Naive thymus-derived CD8-positive, alpha-beta T cell (primary cell): Measurements from ENCODE around the gene KLHL29. TPM values are rescaled to one million over a fixed set of nuclear protein-coding genes. Genes with fewer than 3 reads are reported as not detected.
"Not testable (repeated sequence)": the region's sequence is repeated elsewhere in the genome, so short reads cannot be mapped to it uniquely, and the experiment has no call there.

Experiments used
- ATAC-seq, 2 donors: fragments of 150-1000 bp; cut with Tn5 transposase in 1 of 2; sonication (Bioruptor Pico), chemical (Tn5 transposase) in 1 of 2; 1 replicate in 1 of 2; 2 replicates in 1 of 2; pipeline ENCODE4 v1.10.0; 2021; ENCODE audit warnings: mild to moderate bottlenecking in 2 of 2, moderate library complexity in 2 of 2
- POLR2A ChIA-PET: fragments of 350-600 bp; sonication (Branson Sonifier 250); formaldehyde crosslinking; loops from one replicate; lab custom pipeline; 2021; ENCODE audit warnings: antibody characterized with exemption; lab: Charles Lee
- DNase-seq, 10 donors: peaks; one replicate each; pipeline versions ENCODE4 v3.0.0 to v3.0.0-alpha.2; 2020 to 2022
- H3K27ac Mint-ChIP-seq, 10 donors: one replicate each; pipeline ENCODE4 v1.8.0; 2020 to 2022; ENCODE audit warnings: mild to moderate bottlenecking in 10 of 10, mixed read lengths in 10 of 10, moderate library complexity in 4 of 10, inconsistent platforms in 1 of 10
- H3K27me3 Mint-ChIP-seq, 5 donors: one replicate each; pipeline ENCODE4 v1.8.0; 2021 to 2022; ENCODE audit warnings: mixed read lengths in 5 of 5
- H3K36me3 Mint-ChIP-seq, 3 donors: one replicate each; pipeline ENCODE4 v1.8.0; 2020 to 2022; ENCODE audit warnings: mixed read lengths in 3 of 3, mild to moderate bottlenecking in 2 of 3, inconsistent platforms in 1 of 3
- H3K4me1 Mint-ChIP-seq, 4 donors: one replicate each; pipeline ENCODE4 v1.8.0; 2021 to 2022; ENCODE audit warnings: mixed read lengths in 4 of 4
- H3K4me3 Mint-ChIP-seq, 10 donors: one replicate each; pipeline ENCODE4 v1.8.0; 2020 to 2022; ENCODE audit warnings: mild to moderate bottlenecking in 10 of 10, mixed read lengths in 10 of 10, moderate library complexity in 6 of 10, inconsistent platforms in 1 of 10
- H3K9me3 Mint-ChIP-seq, 9 donors: one replicate each; pipeline ENCODE4 v1.8.0; 2020 to 2022; ENCODE audit warnings: mixed read lengths in 9 of 9, mild to moderate bottlenecking in 3 of 9, inconsistent platforms in 1 of 9, moderate library complexity in 1 of 9
- polyA plus RNA-seq, 3 donors: library from polyadenylated mRNA; unstranded; fragments of 300-500 nt; fragmentation: Illumina TruSeq; gene quantifications; one replicate each; pipeline ENCODE4 v1.2.3, GENCODE V29; 2021
- total RNA-seq, 8 experiments: library from RNA in 2 of 8; stranded (reverse) in 2 of 8; gene quantifications; one replicate each; pipeline ENCODE4 v1.2.3 and lab custom pipeline; 2021 to 2026

The KLHL29 gene
- total and polyA plus RNA-seq, 5 experiments from 2014 or later, result 0.02 to 1.7 (median 0.14) TPM

DNA sequence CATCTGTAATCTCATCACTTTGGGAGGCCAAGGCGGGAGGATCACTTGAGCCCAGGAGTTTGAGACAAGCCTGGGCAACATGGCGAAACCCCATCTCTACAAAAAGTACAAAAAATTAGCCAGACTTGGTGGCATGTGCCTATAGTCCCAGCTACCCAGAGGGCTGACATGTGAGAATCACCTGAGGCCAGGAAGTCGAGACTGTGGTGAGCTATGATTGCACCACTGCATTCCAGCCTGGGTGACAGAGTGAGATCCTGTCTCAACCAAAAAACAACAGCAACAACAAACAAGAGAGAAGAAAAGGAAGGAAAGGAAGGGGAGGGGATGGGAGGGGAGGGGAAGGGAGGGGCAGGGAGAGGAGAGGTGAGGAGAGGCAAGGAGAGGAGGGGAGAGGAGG lies 338.1 kb downstream of the KLHL29 start:
- H3K27me3 Mint-ChIP-seq, DNase-seq, H3K27ac Mint-ChIP-seq, H3K4me1 Mint-ChIP-seq, POLR2A ChIA-PET, ATAC-seq: not testable (repeated sequence)
- H3K9me3 Mint-ChIP-seq, result peaks cover 7 to 37% (median 31%) of the 10 kb centered on the region in 9 donors
- peak overlapping the region in 1 of 10 donors; percentile 24 for H3K4me3 Mint-ChIP-seq
- peaks cover 48 to 80% (median 67%) of the 10 kb centered on the region in 3 donors for H3K36me3 Mint-ChIP-seq

DNA sequence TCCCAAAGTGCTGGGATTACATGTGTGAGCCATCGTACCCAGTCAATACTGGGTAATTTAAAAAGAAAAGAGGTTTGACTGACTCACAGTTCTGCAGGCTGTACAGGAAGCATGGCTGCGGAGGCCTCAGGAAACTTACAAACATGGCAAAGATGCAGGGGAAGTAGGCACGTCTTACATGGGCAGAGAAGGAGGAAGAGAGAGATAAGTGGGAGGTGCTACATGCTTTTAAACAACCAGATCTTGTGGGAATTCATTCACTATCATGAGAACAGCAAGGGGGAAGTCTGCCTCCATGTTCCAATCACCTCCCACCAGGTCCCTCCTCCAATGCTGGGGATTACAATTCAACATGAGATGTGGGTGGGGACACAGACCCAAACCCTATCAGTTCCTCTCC lies 349.4 kb downstream of the KLHL29 start:
- H3K9me3 Mint-ChIP-seq, result peaks cover 0 to 9% (median 0%) of the 10 kb centered on the region in 9 donors
- peaks cover 0 to 3% (median 1%) of the 10 kb centered on the region in 4 donors for H3K4me1 Mint-ChIP-seq
- H3K36me3 Mint-ChIP-seq, result peaks cover 29 to 59% (median 59%) of the 10 kb centered on the region in 3 donors
- peak overlapping the region in 1 of 10 donors; percentile 41 for H3K4me3 Mint-ChIP-seq
- ATAC-seq (no peak), DNase-seq (no peak)
- H3K27ac Mint-ChIP-seq, result no peak overlapping the region
- POLR2A ChIA-PET, result no interaction called here
- no peaks in the 10 kb centered on the region for H3K27me3 Mint-ChIP-seq

DNA sequence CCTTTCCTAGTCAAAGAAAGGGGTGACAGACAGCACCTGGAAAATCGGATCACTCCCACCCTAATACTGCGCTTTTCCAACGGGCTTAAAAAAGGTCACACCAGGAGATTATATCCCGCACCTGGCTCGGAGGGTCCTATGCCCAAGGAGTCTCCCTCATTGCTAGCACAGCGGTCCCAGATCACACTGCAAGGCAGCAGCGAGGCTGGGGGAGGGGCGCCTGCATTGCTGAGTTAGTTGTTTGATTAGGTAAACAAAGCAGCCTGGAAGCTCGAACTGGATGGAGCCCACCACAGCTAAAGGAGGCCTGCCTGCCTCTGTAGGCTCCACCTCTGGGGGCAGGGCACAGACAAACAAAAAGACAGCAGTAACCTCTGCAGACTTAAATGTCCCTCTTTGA lies 351.8 kb downstream of the KLHL29 start:
- peaks cover 25 to 59% (median 55%) of the 10 kb centered on the region in 3 donors for H3K36me3 Mint-ChIP-seq
- H3K9me3 Mint-ChIP-seq, H3K4me1 Mint-ChIP-seq, H3K27ac Mint-ChIP-seq, DNase-seq, ATAC-seq, POLR2A ChIA-PET, H3K27me3 Mint-ChIP-seq, H3K4me3 Mint-ChIP-seq: not testable (repeated sequence)

DNA sequence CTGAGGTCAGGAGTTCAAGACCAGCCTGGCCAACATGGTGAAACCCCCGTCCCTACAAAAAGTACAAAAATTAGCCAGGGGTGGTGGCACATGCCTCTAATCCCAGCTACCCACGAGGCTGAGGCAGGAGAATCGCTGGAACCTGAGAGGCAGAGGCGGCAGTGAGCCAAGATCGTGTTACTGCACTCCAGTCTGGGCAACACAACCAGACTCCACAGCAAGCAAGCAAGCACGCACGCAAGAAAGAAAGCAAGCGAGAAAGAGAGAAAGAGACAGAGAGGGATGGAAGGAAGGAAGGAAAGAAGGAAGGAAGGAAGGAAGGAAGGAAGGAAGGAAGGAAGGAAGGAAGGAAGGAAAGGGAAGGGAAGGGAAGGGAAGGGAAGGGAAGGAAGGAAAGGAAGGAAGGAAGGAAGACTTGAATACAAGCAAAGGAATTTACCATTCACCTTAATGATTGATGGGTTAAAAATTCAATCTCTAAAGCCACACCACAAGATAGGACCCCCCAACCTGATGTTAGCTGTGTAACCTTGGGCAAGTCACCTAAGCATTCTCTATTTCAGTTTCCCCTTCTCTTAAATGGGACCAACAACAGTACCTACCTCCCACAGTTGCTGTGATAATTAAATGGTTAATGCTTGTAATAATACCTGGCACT lies 360.2 kb downstream of the KLHL29 start:
- Mint-ChIP-seq H3K4me1 (peaks cover 0 to 2% (median 0%) of the 10 kb centered on the region in 4 donors), H3K4me3 (no peak overlapping the region), H3K9me3 (peaks cover 0 to 6% (median 0%) of the 10 kb centered on the region in 9 donors), H3K27ac (peak overlapping the region in 1 of 10 donors; percentile 47), H3K36me3 (peaks cover 6 to 42% (median 31%) of the 10 kb centered on the region in 3 donors), H3K27me3 (no peaks in the 10 kb centered on the region)
- POLR2A ChIA-PET, result no interaction called here
- no peak for DNase-seq
- ATAC-seq, result no peak

DNA sequence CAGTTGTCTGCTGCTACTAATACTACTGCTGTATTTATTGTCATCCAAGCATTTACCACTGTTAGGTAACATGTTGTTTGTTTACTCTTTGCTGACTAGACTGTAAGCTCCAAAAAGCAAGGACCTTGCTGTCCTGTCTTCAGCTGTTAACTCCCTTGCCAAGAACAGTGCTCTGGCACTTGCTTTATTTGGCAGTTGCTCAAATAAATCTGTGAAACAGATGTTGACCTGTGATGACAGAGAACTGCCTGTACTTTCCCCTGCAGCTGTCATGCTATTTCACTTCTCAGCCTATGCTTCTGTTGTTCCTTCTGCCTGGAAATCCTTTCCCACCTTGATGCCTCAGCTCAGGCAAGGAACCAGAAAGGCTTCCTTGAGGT lies 360.7 kb downstream of the KLHL29 start:
- POLR2A ChIA-PET, result no interaction called here
- no peak overlapping the region for H3K4me3 Mint-ChIP-seq
- peaks cover 6 to 47% (median 30%) of the 10 kb centered on the region in 3 donors for H3K36me3 Mint-ChIP-seq
- H3K27ac Mint-ChIP-seq, result peak overlapping the region in 2 of 10 donors; percentile 3 to 31
- peaks cover 0 to 2% (median 0%) of the 10 kb centered on the region in 4 donors for H3K4me1 Mint-ChIP-seq
- DNase-seq, result no peak
- peaks cover 0 to 6% (median 0%) of the 10 kb centered on the region in 9 donors for H3K9me3 Mint-ChIP-seq
- ATAC-seq, result no peak
- H3K27me3 Mint-ChIP-seq, result no peaks in the 10 kb centered on the region

DNA sequence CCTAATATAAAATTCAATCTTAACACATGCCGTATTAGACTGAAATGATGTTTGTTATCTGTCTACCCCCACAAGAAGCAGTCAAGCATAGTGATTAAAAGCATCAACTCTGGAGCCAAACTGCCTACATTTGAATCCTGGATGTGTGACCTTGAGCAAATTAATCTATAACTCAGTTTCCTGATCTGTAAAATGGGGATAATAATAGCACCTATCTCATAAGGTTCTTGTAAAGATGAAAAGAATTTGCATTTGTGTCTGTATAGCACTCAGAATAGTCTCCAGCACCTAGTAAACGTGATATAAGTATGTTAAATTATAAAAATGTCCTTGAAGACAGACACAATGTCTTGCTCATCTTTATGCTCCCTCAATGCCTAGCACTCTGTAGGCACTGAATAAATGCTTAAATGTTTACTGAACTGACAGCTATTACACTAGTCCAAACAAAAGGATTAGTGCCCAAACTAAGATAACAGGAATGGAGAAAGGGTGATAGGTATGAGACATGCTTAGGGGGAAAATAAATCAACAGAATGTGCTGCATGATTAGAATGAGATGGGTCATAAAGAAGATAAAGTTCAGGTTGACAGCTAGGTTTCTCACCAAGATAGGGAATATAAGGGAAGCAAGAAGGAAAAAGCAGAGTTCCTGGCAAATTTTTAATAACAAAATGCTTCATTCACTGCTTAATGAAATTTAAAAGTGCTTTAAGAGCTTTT lies 361.3 kb downstream of the KLHL29 start:
- H3K36me3 Mint-ChIP-seq, result peaks cover 6 to 53% (median 31%) of the 10 kb centered on the region in 3 donors
- no peaks in the 10 kb centered on the region for H3K27me3 Mint-ChIP-seq

DNA sequence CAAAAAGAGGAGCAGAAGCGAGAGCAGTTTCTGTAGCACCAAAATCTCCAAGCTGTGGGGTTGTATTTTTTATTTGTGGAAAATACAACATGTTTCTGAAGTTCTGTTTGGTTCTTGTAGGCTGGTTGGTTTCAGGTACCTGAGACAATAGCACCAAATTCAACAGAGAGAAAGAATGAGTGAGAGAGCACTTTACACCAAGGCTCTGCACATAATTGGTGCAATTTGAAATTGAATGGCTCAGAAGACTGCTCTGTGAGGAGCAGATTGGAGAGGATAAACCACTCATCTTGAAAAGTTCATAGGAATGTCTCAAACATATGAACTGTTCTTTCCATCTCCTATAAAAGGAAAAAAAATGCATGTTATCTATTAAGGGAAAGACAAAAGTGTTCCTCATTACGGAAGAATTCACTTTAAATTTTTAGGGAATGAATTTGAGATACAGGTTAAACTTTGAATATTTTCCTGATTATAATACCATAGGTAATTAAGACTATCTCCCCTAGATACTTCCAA lies 366.8 kb downstream of the KLHL29 start:
- Mint-ChIP-seq H3K9me3 (no peaks in the 10 kb centered on the region), H3K27me3 (no peaks in the 10 kb centered on the region), H3K27ac (no peak overlapping the region), H3K4me3 (no peak overlapping the region), H3K4me1 (no peaks in the 10 kb centered on the region), H3K36me3 (peaks cover 5 to 81% (median 34%) of the 10 kb centered on the region in 3 donors)
- ATAC-seq (no peak), DNase-seq (no peak)
- POLR2A ChIA-PET, result no interaction called here

More for the DNA sequence above, 361.3 kb downstream of the KLHL29 start:
- H3K4me3 Mint-ChIP-seq, result no peak overlapping the region
- peaks cover 0 to 6% (median 0%) of the 10 kb centered on the region in 9 donors for H3K9me3 Mint-ChIP-seq
- peak overlapping the region in 3 of 10 donors; percentile 3 to 31 (median 15) for H3K27ac Mint-ChIP-seq
- H3K4me1 Mint-ChIP-seq, result peaks cover 0 to 2% (median 0%) of the 10 kb centered on the region in 4 donors
- POLR2A ChIA-PET, result no interaction called here
- ATAC-seq (no peak), DNase-seq (no peak)

DNA sequence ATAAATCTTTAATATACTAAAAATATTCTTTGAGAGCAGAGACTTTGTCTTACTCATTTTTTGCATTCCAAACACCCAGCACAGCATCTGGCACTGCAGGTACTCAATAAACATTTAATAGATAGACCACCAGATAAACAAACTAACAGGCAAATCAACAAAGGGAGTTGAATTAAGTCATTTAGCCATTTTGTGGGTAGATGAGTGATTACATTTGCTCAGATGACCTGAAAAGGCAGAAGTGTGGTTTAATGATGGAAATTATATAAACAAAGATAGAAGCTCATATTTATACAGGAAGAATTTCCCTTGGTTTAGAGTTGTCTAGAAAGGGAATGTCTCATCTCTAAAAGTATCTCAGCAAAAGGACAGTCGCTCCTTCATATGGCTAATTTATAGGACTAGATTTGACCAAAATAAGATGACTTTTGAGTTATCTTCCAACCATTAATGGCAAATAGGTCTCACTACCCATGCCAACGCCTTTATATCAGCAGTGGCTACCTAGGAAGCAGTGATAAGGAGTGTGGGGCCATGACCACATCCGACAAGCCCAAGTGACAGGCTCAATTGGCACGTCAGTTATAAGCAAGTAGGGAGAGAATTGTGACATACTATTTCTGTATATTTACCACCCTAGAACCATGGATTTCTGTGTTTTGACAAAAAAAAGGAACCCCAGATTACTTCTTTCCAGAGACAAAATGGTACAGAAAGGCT lies 368.5 kb downstream of the KLHL29 start:
- ATAC-seq (no peak), DNase-seq (no peak)
- Mint-ChIP-seq H3K4me1 (peaks cover 0 to 3% (median 0%) of the 10 kb centered on the region in 4 donors), H3K9me3 (no peaks in the 10 kb centered on the region), H3K27ac (no peak overlapping the region), H3K27me3 (no peaks in the 10 kb centered on the region), H3K4me3 (no peak overlapping the region), H3K36me3 (peaks cover 18 to 89% (median 46%) of the 10 kb centered on the region in 3 donors)
- POLR2A ChIA-PET, result no interaction called here

DNA sequence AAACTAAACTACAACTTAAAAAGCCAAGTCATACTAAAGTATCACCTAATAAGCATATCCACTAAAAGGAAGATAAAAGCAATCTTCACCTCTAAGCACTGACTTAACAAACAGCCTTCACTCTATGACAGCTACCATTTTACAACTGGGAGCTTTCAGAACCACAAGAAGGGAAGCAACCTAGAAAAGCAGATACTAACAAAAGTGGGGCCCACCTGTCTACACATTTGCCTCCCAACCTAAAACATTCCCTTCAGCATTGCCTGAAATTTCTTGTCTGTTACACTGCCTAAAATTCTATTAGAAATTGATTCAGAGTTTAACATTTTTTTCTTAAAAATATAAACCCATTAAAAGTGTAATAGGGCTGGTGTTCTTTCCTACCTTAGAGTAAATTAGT lies 370.0 kb downstream of the KLHL29 start:
- peaks cover 0 to 3% (median 0%) of the 10 kb centered on the region in 4 donors for H3K4me1 Mint-ChIP-seq
- DNase-seq (no peak), ATAC-seq (no peak)
- H3K4me3 Mint-ChIP-seq, result no peak overlapping the region
- peaks cover 18 to 87% (median 46%) of the 10 kb centered on the region in 3 donors for H3K36me3 Mint-ChIP-seq
- no peaks in the 10 kb centered on the region for H3K9me3 Mint-ChIP-seq
- POLR2A ChIA-PET, result no interaction called here
- H3K27me3 Mint-ChIP-seq, result no peaks in the 10 kb centered on the region
- H3K27ac Mint-ChIP-seq, result peak overlapping the region in 1 of 10 donors; percentile 43

DNA sequence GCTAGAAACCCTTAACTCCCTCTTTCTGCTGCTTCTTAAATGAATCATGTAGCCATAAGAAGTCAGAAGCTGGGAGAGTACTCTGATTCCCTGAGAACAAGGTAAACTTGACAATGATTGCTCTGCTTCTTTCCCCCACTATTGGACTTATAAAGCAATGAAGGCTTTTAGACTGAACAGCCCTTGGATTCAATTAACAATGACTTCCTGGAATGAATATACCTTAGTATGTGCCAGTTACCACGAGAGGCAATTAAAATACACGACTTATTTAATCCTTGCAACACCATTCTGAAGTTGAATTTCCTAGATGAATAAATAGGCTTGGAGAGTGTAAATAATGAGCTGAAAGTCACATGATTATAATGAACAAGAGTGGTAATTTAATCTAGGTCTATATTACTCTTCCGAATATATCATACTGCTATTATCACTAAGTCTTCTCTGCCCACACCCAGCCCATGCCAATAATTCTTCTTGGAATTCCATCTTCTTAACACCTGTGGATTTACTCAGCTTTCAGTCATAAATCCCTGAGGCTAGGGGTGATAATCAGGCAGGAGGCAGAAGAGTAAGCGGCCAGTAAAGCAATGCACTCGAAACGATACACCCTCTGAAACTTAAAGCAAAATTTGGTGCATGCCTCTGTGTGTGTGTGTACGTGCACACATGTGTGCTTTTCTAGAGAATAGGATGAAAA lies 371.8 kb downstream of the KLHL29 start:
- H3K4me3 Mint-ChIP-seq, result no peak overlapping the region
- DNase-seq (no peak), ATAC-seq (no peak)
- no peaks in the 10 kb centered on the region for H3K27me3 Mint-ChIP-seq
- POLR2A ChIA-PET, result no interaction called here
- H3K27ac Mint-ChIP-seq, result peak overlapping the region in 1 of 10 donors; percentile 10
- peaks cover 18 to 84% (median 42%) of the 10 kb centered on the region in 3 donors for H3K36me3 Mint-ChIP-seq
- peaks cover 4 to 8% (median 5%) of the 10 kb centered on the region in 4 donors for H3K4me1 Mint-ChIP-seq
- H3K9me3 Mint-ChIP-seq, result no peaks in the 10 kb centered on the region

DNA sequence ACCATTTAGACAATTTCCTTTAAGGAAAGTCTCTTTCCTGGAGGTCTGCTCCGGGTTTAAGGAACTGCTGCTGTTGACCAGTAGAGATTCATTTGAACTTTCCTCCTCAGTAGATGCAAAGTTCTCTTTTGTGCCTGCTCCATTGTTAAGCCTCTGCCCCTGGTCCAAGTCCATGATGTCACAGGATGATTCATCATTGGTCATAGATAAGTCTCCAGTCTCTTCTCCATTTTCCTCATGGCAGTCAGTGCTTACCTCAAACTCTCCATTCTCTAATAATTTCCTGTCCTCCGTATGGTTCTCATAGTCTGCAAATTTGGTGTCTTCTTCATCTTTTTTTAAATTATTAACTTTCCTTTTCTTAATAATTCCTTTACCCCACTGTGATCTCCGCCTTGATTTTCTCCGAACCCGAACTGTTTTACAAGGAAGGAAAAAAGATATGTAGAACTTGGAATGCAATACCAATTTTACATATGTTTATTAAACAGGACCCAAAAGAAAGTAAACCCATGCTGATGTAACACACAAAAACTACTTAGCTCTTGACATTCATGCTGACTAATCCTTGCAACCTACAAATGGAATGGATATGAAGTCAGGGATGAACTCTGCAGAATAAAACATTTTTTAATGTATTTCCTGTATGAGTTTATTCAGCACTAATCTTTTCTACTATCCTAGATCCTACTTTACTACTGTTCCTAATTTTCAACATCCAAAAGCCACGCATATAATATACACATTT lies 372.9 kb downstream of the KLHL29 start:
- H3K36me3 Mint-ChIP-seq, result peaks cover 18 to 82% (median 43%) of the 10 kb centered on the region in 3 donors

More for the DNA sequence above, 372.9 kb downstream of the KLHL29 start:
- POLR2A ChIA-PET, result no interaction called here
- ATAC-seq (no peak), DNase-seq (no peak)
- Mint-ChIP-seq H3K4me3 (no peak overlapping the region), H3K27me3 (no peaks in the 10 kb centered on the region), H3K4me1 (peaks cover 9 to 11% (median 10%) of the 10 kb centered on the region in 4 donors), H3K27ac (peak overlapping the region in 2 of 10 donors; percentile 10 to 21), H3K9me3 (no peaks in the 10 kb centered on the region)
